H7 (cell line): ENCODE measurements around the gene BRSK1. TPM values are rescaled to one million over a fixed set of nuclear protein-coding genes. Genes with fewer than 3 reads are reported as not detected.
A peak's percentile ranks its signal among the peaks of the same experiment; 100 is the strongest.

Source experiments
- DNase-seq: peaks from one replicate; pipeline ENCODE4 v3.0.0; 2012
- H3K27me3 ChIP-seq: 2 replicates; pipeline ENCODE4 v1.6.0; 2011; ENCODE audit warnings: mild to moderate bottlenecking, low read length; ENCODE audit not compliant: control insufficient read depth, insufficient read depth
- H3K36me3 ChIP-seq: replicated peaks from 2 replicates; pipeline ENCODE4 v1.5.1; 2011; ENCODE audit warnings: low read length; ENCODE audit not compliant: control insufficient read depth, insufficient read depth
- H3K4me3 ChIP-seq: 2 replicates; pipeline ENCODE4 v1.5.1; 2011; ENCODE audit warnings: low read depth, mild to moderate bottlenecking, control low read depth, low read length, moderate library complexity; ENCODE audit not compliant: insufficient read depth
- total RNA-seq: library from RNA; depleted of rRNA; stranded (reverse); fragments of >200 nt; shearing (Covaris generic); gene quantifications from 2 replicates; pipeline ENCODE4 v1.2.3, GENCODE V29; 2014

The BRSK1 gene
- total RNA-seq, 1 experiment from 2014 or later: 20.3 TPM

- DNase-seq: no peak
- Histone ChIP-seq H3K27me3 (no peaks in the 10 kb centered on the region), H3K36me3 (no peaks in the 10 kb centered on the region), H3K4me3 (no peak overlapping the region)
These were observed 6.9 kb upstream of the BRSK1 start for GRCh38 chr19:55276720-55277430.

- no peak for DNase-seq
- H3K27me3 ChIP-seq: no peaks in the 10 kb centered on the region
- H3K36me3 ChIP-seq: no peaks in the 10 kb centered on the region
These were observed 6.3 kb upstream of the BRSK1 start for GRCh38 chr19:55277494-55277893.

GRCh38 chr19:55278391-55279135 is 5.2 kb upstream of the BRSK1 start:
- H3K36me3 ChIP-seq: no peaks in the 10 kb centered on the region
- no peak overlapping the region; the same call in none of the 2 replicates for H3K4me3 ChIP-seq
- no peaks in the 10 kb centered on the region for H3K27me3 ChIP-seq
- DNase-seq: no peak

More at GRCh38 chr19:55277494-55277893, 6.3 kb upstream of the BRSK1 start:
- no peak overlapping the region for H3K4me3 ChIP-seq

GRCh38 chr19:55279340-55279739 is 4.5 kb upstream of the BRSK1 start:
- no peaks in the 10 kb centered on the region for H3K27me3 ChIP-seq
- DNase-seq: no peak
- peak overlapping the region; percentile 86 for H3K4me3 ChIP-seq
- H3K36me3 ChIP-seq: no peaks in the 10 kb centered on the region

GRCh38 chr19:55279770-55280643 is 3.8 kb upstream of the BRSK1 start, which contains the start of gene HSPBP1:
Gene HSPBP1 (minus strand): TSS chr19:55280110. CDS start chr19:55279608, 502 bp downstream.
- peak within 1 kb of the TSS; percentile 86 for H3K4me3 ChIP-seq
- DNase-seq: peak; percentile 97
- H3K36me3 ChIP-seq: no peaks in the 10 kb centered on the region
- no peaks in the 10 kb centered on the region for H3K27me3 ChIP-seq

- Histone ChIP-seq H3K36me3 (peaks cover 3% of the 10 kb centered on the region; the same call in 1 of the 2 replicates), H3K4me3 (peak overlapping the region; percentile 43), H3K27me3 (no peaks in the 10 kb centered on the region)
- DNase-seq: peak; percentile 85
These were observed 735 bp downstream of the BRSK1 start for GRCh38 chr19:55284405-55285058.

GRCh38 chr19:55285229-55285890 is 1.6 kb downstream of the BRSK1 start:
- Histone ChIP-seq H3K36me3 (peaks cover 4% of the 10 kb centered on the region), H3K4me3 (peak overlapping the region; percentile 43), H3K27me3 (no peaks in the 10 kb centered on the region)
- DNase-seq: peak; percentile 63

GRCh38 chr19:55287361-55288079 is 3.7 kb downstream of the BRSK1 start:
- DNase-seq: no peak
- peaks cover 7% of the 10 kb centered on the region for H3K36me3 ChIP-seq
- no peak overlapping the region for H3K4me3 ChIP-seq
- H3K27me3 ChIP-seq: no peaks in the 10 kb centered on the region

- peaks cover 12% of the 10 kb centered on the region for H3K36me3 ChIP-seq
- no peak for DNase-seq
- no peak overlapping the region for H3K4me3 ChIP-seq
- no peaks in the 10 kb centered on the region for H3K27me3 ChIP-seq
These were observed 5.5 kb downstream of the BRSK1 start for GRCh38 chr19:55289117-55289796.

GRCh38 chr19:55297267-55297666 is 13.5 kb downstream of the BRSK1 start:
- Histone ChIP-seq H3K27me3 (no peaks in the 10 kb centered on the region), H3K36me3 (peaks cover 19% of the 10 kb centered on the region), H3K4me3 (no peak overlapping the region)
- no peak for DNase-seq

- no peaks in the 10 kb centered on the region for H3K27me3 ChIP-seq
- H3K36me3 ChIP-seq: peaks cover 23% of the 10 kb centered on the region
- no peak for DNase-seq
- H3K4me3 ChIP-seq: no peak overlapping the region
These were observed 16.2 kb downstream of the BRSK1 start for GRCh38 chr19:55299991-55300390.

- DNase-seq: no peak
- H3K4me3 ChIP-seq: no peak overlapping the region
- peaks cover 21% of the 10 kb centered on the region for H3K36me3 ChIP-seq
- H3K27me3 ChIP-seq: no peaks in the 10 kb centered on the region
These were observed 17.2 kb downstream of the BRSK1 start for GRCh38 chr19:55300886-55301458.
